Endometrial microvascular endothelial cells (primary cell): ENCODE data around the gene PRG2. TPM values are rescaled to one million over a fixed set of nuclear protein-coding genes. Genes with fewer than 3 reads are reported as not detected.

ENCODE experiments used
- in situ Hi-C: cut with HindIII; loops from 2 replicates; pipeline ENCODE4 v1.10.0; 2017; ENCODE audit warnings: low sequenced_read_pairs, low pct_unique_long_range_greater_than_20kb; ENCODE audit errors: inconsistent ontology term
- total RNA-seq: library from RNA; depleted of rRNA; stranded (reverse); fragments of >200 nt; gene quantifications from one replicate; pipeline ENCODE4 v1.2.3, GENCODE V29; 2015; ENCODE audit errors: inconsistent ontology term

The PRG2 gene
- total RNA-seq, 1 donor from 2014 or later, result not detected

- in situ Hi-C loops, result no loop called here
These were observed 32.6 kb downstream of the PRG2 start for GRCh38 chr11:57357856-57358255.

GRCh38 chr11:57357310-57357709 lies 33.1 kb downstream of the PRG2 start:
- in situ Hi-C loops, result no loop called here

GRCh38 chr11:57356268-57356667 lies 34.2 kb downstream of the PRG2 start:
- in situ Hi-C loops, result no loop called here

GRCh38 chr11:57354699-57355098 lies 35.8 kb downstream of the PRG2 start:
- in situ Hi-C loops, result no loop called here

GRCh38 chr11:57353852-57354251 lies 36.6 kb downstream of the PRG2 start:
- in situ Hi-C loops, result no loop called here

GRCh38 chr11:57353446-57353845 lies 37.0 kb downstream of the PRG2 start:
- in situ Hi-C loops, result no loop called here

GRCh38 chr11:57353036-57353435 lies 37.4 kb downstream of the PRG2 start:
- in situ Hi-C loops, result no loop called here

GRCh38 chr11:57349491-57350274 lies 40.8 kb downstream of the PRG2 start:
- in situ Hi-C loops, result no loop called here

- in situ Hi-C loops, result no loop called here
These were observed 41.7 kb downstream of the PRG2 start for GRCh38 chr11:57348636-57349313.

GRCh38 chr11:57348052-57348451 lies 42.4 kb downstream of the PRG2 start:
- in situ Hi-C loops, result no loop called here

GRCh38 chr11:57347336-57347735 lies 43.1 kb downstream of the PRG2 start:
- in situ Hi-C loops, result no loop called here

- in situ Hi-C loops, result no loop called here
These were observed 44.8 kb downstream of the PRG2 start for GRCh38 chr11:57345555-57346211.

- in situ Hi-C loops, result no loop called here
These were observed 45.6 kb downstream of the PRG2 start for GRCh38 chr11:57344826-57345225.

- in situ Hi-C loops, result no loop called here
These were observed 46.6 kb downstream of the PRG2 start for GRCh38 chr11:57343825-57344224.

GRCh38 chr11:57342702-57343101 lies 47.7 kb downstream of the PRG2 start:
- in situ Hi-C loops, result no loop called here

GRCh38 chr11:57341250-57341808 lies 49.1 kb downstream of the PRG2 start:
- in situ Hi-C loops, result no loop called here

GRCh38 chr11:57340039-57340615 lies 50.3 kb downstream of the PRG2 start:
- in situ Hi-C loops, result no loop called here

GRCh38 chr11:57339328-57339727 lies 51.1 kb downstream of the PRG2 start:
- in situ Hi-C loops, result no loop called here

- in situ Hi-C loops, result no loop called here
These were observed 52.3 kb downstream of the PRG2 start, which contains the start of gene P2RX3 for GRCh38 chr11:57338142-57338541. P2RX3 (plus strand) TSS chr11:57338352; CDS start chr11:57338551, 199 bp downstream.
